Measurements from ENCODE around the gene TACO1.

TACO1 gene

DNA sequence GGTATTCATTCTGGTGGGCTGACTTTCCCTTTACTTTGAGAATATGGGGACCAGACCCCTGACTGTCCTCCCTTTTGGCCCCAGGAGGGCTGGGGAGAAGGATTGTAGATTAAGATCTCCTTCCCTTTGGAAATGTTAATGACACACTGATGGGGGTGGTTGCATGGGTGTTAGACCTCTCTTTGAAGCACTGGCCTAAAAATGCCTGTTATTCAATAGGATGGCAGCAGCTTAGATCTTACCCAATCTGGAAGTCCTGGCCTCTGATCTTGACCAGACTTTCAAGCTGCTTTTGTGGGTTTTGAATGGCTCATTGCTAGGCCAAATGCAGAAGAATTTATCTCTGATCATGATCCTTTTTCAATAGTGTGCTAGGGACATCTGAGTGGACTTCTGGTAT, 47.2 kb downstream of the TACO1 start:
- Histone ChIP-seq H3K4me1 (ENCODE audit: control insufficient read depth, low read length) (peaks cover 30% of the 10 kb centered on the region), H3K9me2 (replicated peaks; ENCODE audit: control insufficient read depth, low read length) (no peaks in the 10 kb centered on the region), H3F3A (ENCODE audit: control insufficient read depth, insufficient read depth) (no peaks in the 10 kb centered on the region), H3K79me2 (ENCODE audit: control insufficient read depth, low read length) (no peaks in the 10 kb centered on the region), H3K27ac (ENCODE audit: low read depth, low read length) (no peak overlapping the region), H3K4me2 (ENCODE audit: low read length) (no peak overlapping the region), H3K36me3 (ENCODE audit: control insufficient read depth, low read length) (peaks cover 23% of the 10 kb centered on the region), H4K20me1 (ENCODE audit: control insufficient read depth, insufficient read depth, low read depth, low read length) (no peaks in the 10 kb centered on the region; the same call in 1 of the 2 replicates), H3K27me3 (ENCODE audit: control insufficient read depth, low read length) (no peaks in the 10 kb centered on the region), H3K9me3 (ENCODE audit: control insufficient read depth, insufficient read depth, low read length) (no peaks in the 10 kb centered on the region), H3K4me3 (ENCODE audit: low read length) (no peak overlapping the region)
- TF ChIP-seq EZH2phosphoT487 (IDR thresholded peaks at IDR 0.05; ENCODE audit: borderline replicate concordance, low read length), result no peak
- TF ChIP-seq, protein P1, sequence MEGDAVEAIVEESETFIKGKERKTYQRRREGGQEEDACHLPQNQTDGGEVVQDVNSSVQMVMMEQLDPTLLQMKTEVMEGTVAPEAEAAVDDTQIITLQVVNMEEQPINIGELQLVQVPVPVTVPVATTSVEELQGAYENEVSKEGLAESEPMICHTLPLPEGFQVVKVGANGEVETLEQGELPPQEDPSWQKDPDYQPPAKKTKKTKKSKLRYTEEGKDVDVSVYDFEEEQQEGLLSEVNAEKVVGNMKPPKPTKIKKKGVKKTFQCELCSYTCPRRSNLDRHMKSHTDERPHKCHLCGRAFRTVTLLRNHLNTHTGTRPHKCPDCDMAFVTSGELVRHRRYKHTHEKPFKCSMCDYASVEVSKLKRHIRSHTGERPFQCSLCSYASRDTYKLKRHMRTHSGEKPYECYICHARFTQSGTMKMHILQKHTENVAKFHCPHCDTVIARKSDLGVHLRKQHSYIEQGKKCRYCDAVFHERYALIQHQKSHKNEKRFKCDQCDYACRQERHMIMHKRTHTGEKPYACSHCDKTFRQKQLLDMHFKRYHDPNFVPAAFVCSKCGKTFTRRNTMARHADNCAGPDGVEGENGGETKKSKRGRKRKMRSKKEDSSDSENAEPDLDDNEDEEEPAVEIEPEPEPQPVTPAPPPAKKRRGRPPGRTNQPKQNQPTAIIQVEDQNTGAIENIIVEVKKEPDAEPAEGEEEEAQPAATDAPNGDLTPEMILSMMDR (IDR thresholded peaks at IDR 0.05; ENCODE audit: low read depth, low read length, poor library complexity, severe bottlenecking), result no peak

DNA sequence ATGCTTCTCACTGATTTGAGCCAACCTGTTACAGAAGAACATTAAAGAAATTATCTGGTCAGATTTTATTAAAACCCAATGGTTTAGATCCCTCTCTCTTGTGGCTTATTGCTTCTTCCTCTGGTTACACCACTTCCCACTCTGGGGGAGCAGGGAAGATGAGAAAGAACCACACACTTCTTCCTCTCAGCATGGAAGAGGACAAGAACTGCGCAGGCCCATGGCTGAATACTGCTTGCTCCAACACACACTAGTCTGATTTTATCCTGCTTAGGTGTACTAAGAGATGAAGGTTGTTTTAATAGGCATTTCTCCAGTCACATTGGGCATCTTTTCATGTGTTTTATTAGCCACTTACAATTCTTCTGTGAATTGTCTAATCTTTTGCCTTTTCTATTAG, 49.1 kb downstream of the TACO1 start:
- H3K36me3 ChIP-seq (ENCODE audit: control insufficient read depth, low read length), result peaks cover 34% of the 10 kb centered on the region
- no peaks in the 10 kb centered on the region; the same call in 1 of the 2 replicates for H4K20me1 ChIP-seq (ENCODE audit: control insufficient read depth, insufficient read depth, low read depth, low read length)
- H3K4me3 ChIP-seq (ENCODE audit: low read length), result no peak overlapping the region
- H3K9me3 ChIP-seq (ENCODE audit: control insufficient read depth, insufficient read depth, low read length), result no peaks in the 10 kb centered on the region
- H3K9me2 ChIP-seq (replicated peaks; ENCODE audit: control insufficient read depth, low read length), result no peaks in the 10 kb centered on the region
- no peak for TF ChIP-seq EZH2phosphoT487 (IDR thresholded peaks at IDR 0.05; ENCODE audit: borderline replicate concordance, low read length)
- peaks cover 28% of the 10 kb centered on the region for H3K4me1 ChIP-seq (ENCODE audit: control insufficient read depth, low read length)
- H3K27ac ChIP-seq (ENCODE audit: low read depth, low read length), result no peak overlapping the region
- H3K4me2 ChIP-seq (ENCODE audit: low read length), result no peak overlapping the region
- no peaks in the 10 kb centered on the region; the same call in 1 of the 2 replicates for H3F3A ChIP-seq (ENCODE audit: control insufficient read depth, insufficient read depth)
- H3K27me3 ChIP-seq (ENCODE audit: control insufficient read depth, low read length), result no peaks in the 10 kb centered on the region
- H3K79me2 ChIP-seq (ENCODE audit: control insufficient read depth, low read length), result no peaks in the 10 kb centered on the region

GRCh38 chr17:63652106-63652505, 51.4 kb downstream of the TACO1 start:
- H3K36me3 ChIP-seq (ENCODE audit: control insufficient read depth, low read length), result peaks cover 28% of the 10 kb centered on the region
- no peak overlapping the region for H3K27ac ChIP-seq (ENCODE audit: low read depth, low read length)
- no peaks in the 10 kb centered on the region; the same call in 1 of the 2 replicates for H3F3A ChIP-seq (ENCODE audit: control insufficient read depth, insufficient read depth)
- H3K27me3 ChIP-seq (ENCODE audit: control insufficient read depth, low read length), result no peaks in the 10 kb centered on the region
- no peak overlapping the region for H3K4me3 ChIP-seq (ENCODE audit: low read length)
- TF ChIP-seq EZH2phosphoT487 (IDR thresholded peaks at IDR 0.05; ENCODE audit: borderline replicate concordance, low read length), result no peak
- TF ChIP-seq, protein P1 (IDR thresholded peaks at IDR 0.05; ENCODE audit: low read depth, low read length, poor library complexity, severe bottlenecking), result no peak
- H3K79me2 ChIP-seq (ENCODE audit: control insufficient read depth, low read length), result no peaks in the 10 kb centered on the region
- H3K9me3 ChIP-seq (ENCODE audit: control insufficient read depth, insufficient read depth, low read length), result no peaks in the 10 kb centered on the region
- H3K4me2 ChIP-seq (ENCODE audit: low read length), result no peak overlapping the region
- H3K4me1 ChIP-seq (ENCODE audit: control insufficient read depth, low read length), result peaks cover 7% of the 10 kb centered on the region; the same call in 1 of the 2 replicates
- H3K9me2 ChIP-seq (replicated peaks; ENCODE audit: control insufficient read depth, low read length), result no peaks in the 10 kb centered on the region
- H4K20me1 ChIP-seq (ENCODE audit: control insufficient read depth, insufficient read depth, low read depth, low read length), result no peaks in the 10 kb centered on the region; the same call in 1 of the 2 replicates

DNA sequence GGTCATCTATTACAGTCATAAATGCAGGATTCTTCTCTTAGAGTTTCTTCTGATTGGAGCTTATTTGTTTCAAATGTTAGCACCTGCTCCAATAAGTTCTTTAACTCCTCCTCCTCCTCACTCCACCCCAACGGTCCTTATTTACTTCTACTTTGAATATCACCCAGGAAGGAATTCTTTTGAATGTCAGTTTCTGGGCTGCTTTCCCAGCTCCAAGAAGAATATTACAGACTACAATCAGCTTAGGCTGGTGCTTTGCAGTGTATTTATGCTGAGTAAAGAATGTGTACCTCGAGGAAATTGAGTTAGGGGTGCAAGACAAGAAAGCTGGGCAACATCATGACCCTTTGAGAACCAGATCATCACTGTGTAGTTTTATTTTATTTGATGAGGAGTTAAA, 52.4 kb downstream of the TACO1 start:
- Histone ChIP-seq H3K36me3 (ENCODE audit: control insufficient read depth, low read length) (peaks cover 27% of the 10 kb centered on the region), H3K9me2 (replicated peaks; ENCODE audit: control insufficient read depth, low read length) (no peaks in the 10 kb centered on the region), H3K4me2 (ENCODE audit: low read length) (no peak overlapping the region), H3F3A (ENCODE audit: control insufficient read depth, insufficient read depth) (no peaks in the 10 kb centered on the region; the same call in 1 of the 2 replicates), H3K4me3 (ENCODE audit: low read length) (no peak overlapping the region), H3K4me1 (ENCODE audit: control insufficient read depth, low read length) (peaks cover 7% of the 10 kb centered on the region; the same call in 1 of the 2 replicates), H3K9me3 (ENCODE audit: control insufficient read depth, insufficient read depth, low read length) (no peaks in the 10 kb centered on the region), H3K27me3 (ENCODE audit: control insufficient read depth, low read length) (no peaks in the 10 kb centered on the region), H3K27ac (ENCODE audit: low read depth, low read length) (no peak overlapping the region), H3K79me2 (ENCODE audit: control insufficient read depth, low read length) (no peaks in the 10 kb centered on the region), H4K20me1 (ENCODE audit: control insufficient read depth, insufficient read depth, low read depth, low read length) (no peaks in the 10 kb centered on the region)
- TF ChIP-seq, protein P1 (IDR thresholded peaks at IDR 0.05; ENCODE audit: low read depth, low read length, poor library complexity, severe bottlenecking), result no peak
- TF ChIP-seq EZH2phosphoT487 (IDR thresholded peaks at IDR 0.05; ENCODE audit: borderline replicate concordance, low read length), result no peak
